GM19455 (cell line): ENCODE measurements around the gene DENND6A.
A peak's percentile ranks its signal among the peaks of the same experiment; 100 is the strongest.
"Not testable (repeated sequence)": the region's sequence is repeated elsewhere in the genome, so short reads cannot be mapped to it uniquely, and the experiment has no call there.

Experiments
- ATAC-seq: cut with Tn5 transposase; IDR thresholded peaks from one replicate; pipeline ENCODE4 v1.9.1; 2021; ENCODE audit not compliant: unreplicated experiment

The DENND6A gene

DNA sequence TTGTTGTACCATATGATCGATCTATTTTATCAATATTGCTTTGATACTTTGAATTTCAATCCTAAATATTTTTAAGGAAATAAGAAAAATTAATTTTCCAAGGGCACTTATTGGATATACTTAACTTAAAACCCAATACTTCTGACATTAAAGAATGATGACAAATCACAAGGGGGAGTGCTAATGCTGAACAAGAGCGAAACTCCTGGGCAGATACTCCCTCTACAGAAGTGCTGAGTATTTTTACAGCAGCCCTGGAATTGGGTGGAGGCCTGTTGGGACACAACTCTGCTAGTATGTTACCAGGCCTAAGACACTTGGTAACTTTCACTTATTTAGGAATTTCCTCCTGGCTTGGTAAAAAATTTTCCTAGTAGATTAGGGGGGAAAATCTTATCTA lies 46.2 kb downstream of the DENND6A start:
- ATAC-seq, result no peak

- no peak for ATAC-seq
These were observed 48.1 kb downstream of the DENND6A start for GRCh38 chr3:57644740-57645139.

DNA sequence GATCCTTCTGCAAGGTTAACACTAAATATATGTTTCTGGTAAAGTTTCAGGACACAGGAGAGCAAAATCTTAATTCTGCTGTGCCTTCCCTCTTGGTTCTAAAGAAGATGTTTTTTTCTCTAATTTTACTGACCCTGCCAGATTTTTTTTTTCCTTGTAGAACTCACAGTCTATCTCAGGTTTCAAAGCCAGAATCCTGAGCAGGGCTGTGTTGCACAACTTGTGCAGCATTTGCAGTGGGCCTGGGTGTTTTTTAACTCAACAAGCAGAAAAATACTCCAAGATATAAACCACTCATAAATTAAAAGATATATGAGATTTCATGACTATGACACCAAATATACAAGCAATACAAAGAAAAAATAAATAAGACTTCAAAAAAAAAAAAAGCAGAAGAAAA lies 55.5 kb downstream of the DENND6A start:
- no peak for ATAC-seq

DNA sequence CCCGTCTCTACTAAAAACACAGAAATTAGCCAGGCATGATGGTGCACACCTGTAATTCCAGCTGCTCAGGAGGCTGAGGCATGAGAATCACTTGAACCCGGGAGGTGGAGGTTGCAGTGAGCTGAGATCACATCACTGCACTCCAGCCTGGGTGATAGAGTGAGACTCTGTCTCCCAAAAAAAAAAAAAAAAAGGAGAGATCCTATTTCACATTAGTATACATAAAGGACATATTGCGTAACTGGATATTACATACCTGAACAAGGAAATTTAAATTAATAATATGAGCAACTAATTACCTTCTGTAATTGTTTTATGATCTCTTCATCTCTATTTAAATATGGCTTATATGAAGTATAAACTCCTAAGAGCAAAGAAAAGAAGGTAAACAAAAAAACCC lies 58.6 kb downstream of the DENND6A start:
- not testable (repeated sequence) for ATAC-seq

- ATAC-seq, result no peak
These were observed 64.9 kb downstream of the DENND6A start for GRCh38 chr3:57627976-57628375.

DNA sequence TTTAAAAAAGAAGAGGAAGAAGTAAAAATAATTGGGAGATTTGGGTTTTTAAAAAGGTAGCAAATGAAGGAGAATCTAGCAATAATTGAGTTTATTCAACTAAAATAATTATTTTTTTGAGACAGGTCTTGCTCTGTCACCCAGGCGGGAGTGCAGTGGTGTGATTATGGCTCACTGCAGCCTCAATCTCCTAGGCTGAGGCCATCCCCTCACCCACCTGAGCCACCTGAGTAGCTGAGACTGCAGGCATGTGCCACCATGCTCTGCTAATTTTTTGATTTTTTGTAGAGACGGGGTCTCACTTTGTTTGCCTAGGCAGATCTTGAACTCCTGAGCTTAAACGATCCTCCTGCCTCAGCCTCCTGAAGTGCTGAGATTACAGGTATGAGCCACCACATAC lies 68.1 kb downstream of the DENND6A start:
- ATAC-seq, result no peak

DNA sequence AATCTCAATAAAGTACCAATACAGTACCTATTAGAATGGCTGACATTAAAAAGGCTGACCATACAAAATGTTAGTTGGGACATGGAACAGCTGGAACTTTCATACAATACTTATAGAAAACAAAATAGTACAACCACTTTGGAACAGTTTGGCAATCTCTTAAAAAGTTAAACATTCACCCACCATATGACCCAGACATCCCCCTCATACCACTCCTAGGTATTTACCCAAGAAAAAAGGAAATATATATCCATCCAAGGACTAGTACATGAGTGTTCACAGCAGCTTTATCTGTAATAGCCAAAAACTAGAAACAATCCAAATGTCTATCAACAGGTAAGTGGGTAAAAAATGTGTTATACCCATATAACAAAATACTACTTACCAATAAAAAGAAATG lies 70.5 kb downstream of the DENND6A start:
- no peak for ATAC-seq

- no peak for ATAC-seq
These were observed 75.1 kb downstream of the DENND6A start for GRCh38 chr3:57617739-57618138.

DNA sequence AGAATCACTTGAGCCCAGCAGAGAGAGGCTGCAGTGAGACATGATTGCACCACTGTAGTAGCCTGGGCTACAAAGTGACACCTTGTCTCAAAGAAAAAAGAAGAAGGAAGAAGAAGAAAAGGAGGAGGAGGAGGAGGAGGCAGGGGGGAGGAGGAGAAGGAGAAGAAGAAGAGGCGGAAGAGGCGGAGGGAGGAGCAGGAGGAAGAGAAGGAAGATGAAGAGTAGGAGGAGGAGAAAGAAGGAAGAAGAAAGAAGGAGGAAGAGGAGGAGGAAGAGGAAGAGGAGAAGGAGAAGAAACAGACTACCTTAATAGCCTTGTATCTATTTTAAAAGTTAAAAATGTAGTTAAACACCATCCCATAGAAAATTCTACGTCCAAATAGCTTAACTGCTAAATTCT lies 76.6 kb downstream of the DENND6A start:
- no peak for ATAC-seq

GRCh38 chr3:57611870-57612269 lies 81.0 kb downstream of the DENND6A start:
- not testable (repeated sequence) for ATAC-seq

- ATAC-seq, result no peak
These were observed 87.2 kb downstream of the DENND6A start for GRCh38 chr3:57605683-57606082.

- no peak for ATAC-seq
These were observed 87.9 kb downstream of the DENND6A start for GRCh38 chr3:57604971-57605370.

DNA sequence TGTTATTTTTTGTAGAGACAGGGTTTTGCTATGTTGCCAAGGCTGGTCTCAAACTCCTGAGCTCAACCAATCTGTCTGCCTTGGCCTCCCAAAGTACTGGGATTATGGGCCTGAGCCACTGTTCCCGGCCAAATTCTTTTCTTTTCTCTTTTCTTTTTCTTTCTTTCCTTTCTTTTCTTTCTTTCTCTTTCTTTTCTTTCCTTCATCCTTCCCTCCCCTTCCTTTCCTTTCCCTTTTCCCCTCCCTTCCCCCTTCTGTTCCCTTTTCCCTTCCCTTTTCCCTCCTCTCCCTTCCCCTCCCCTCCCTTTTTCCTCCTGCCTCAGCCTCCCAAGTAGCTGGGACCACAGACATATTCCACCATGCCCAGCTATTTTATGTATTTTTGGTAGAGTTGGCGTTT lies 92.7 kb downstream of the DENND6A start:
- no peak for ATAC-seq

- no peak for ATAC-seq
These were observed 94.0 kb downstream of the DENND6A start for GRCh38 chr3:57598765-57599360.

DNA sequence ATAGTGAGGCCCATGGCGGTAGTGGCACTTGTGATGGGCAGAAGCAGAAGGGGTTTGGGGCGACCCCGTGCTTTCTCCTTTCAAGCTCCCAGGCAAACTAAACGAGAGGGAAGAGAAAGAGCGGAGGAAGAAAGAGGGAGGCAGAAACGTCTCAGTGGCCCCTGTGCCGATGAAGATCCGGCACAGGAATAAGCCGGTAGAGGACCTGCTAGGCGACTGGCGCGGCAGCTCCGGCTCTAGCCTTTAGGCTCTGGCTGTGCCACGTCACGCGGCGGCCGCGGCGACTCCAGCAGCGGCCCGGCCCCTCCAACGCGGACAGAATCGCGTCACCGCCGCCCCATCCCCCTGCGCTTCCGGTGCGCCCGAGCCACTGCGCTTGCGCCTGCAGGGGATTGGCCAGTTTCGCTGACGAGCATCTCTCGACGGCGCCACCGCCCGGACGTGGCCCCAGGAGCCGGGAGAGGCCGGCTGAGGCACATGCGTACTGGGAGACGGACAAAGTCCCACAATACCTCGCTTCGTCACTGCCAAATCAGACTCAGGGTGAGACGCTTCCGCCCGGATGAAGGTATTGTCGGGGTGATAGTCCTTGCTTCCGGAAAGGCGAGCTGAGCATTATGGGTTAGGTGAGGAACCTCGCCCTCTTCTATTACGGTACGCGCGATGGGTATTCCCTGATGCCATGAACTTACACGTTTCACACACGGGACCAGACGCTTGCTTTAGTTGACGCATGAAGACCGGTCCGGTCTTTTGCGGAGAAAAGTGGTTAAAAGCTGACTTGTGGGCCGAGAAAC lies 95.6 kb downstream of the DENND6A start, which contains the start of gene ARF4:
Gene ARF4 (minus strand): TSS at position 218 of the 797 bp plus-strand sequence. CDS start 204 bp downstream, at position 14.
- peak; percentile 94 for ATAC-seq

DNA sequence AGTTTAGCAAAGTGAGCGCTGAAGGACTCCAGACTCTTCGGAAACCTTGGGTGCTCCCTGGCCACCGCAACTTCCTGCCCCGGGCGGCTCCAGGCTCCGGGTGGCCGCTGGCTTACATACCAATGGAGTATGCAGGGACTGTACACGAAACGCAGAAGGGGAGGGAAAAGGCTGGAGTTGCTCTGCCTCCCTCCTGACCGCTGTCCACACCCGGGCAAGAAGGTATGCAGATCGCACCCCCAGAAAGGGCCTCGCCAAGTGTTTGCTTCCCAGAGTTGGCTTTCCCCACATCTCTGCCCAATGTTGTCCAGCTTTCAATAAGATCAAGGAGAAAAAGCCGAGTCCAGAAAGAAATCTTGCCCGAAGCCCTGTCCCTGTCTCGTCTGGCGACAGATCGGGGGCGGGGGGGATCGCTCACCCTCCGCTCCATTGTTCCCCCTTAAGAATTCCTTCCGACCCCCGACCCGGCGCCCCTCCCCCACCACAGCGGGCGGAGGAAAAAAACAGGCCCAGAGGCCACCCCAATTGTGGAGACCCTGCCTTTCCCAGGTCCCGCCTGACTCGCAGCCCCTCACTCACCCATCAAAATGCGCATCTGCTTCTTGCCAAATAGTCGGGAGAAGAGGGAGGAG lies 96.3 kb downstream of the DENND6A start:
- no peak for ATAC-seq

DNA sequence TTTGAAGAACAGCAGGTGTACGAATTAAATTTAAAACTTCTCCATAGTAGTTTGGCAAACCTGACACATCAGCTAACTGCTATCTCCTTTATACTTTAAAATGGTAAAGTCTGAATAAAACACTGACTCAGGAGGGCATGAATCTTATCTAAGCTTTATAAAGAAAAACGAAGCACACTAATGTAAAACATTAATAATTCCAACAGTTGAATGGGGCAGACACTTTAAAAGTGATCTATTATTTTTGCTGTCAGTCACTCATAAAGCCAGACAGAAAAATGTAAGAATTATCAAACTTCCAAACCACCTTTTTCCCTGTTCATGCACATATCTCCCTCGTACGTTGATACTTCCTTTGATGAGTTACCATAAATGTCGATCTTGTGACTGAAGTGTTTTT lies 98.3 kb downstream of the DENND6A start:
- no peak for ATAC-seq

- no peak for ATAC-seq
These were observed 98.7 kb downstream of the DENND6A start for GRCh38 chr3:57594144-57594543.

DNA sequence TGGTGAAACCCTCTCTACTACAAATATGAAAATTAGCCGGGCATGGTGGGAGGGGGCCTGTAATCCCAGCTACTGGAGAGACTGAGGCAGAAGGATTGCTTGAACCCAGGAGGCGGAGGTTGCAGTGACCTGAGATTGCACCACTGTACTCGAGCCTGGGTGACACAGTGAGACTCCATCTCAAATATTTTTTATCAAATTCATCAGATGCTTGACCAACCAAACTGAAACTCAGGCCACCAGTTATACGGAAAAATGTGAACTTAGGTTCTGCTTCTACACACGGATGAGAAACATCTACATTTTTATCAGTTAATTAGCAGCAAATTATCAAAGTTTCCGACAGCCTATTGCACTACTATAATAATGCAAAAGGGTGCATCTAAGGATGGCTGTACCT lies 100.6 kb downstream of the DENND6A start:
- no peak for ATAC-seq

- ATAC-seq, result no peak
These were observed 105.0 kb downstream of the DENND6A start for GRCh38 chr3:57587905-57588304.

DNA sequence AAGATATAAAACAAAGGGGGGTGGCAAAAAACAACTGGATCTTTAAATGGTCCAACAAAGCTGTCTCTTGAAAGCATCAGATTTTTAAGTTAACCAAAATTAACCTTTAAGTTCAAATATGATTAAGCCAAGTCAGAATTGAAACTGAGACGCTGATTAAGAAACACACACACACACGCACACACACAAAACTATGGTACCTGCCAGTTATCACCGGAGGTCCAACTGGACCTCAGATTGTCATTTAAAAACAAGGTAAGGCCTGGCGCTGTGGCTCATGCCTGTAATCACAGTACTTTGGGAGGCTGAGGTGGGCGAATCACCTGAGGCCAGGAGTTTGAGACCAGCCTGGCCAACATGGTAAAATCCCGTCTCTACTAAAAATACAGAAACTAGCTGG lies 106.1 kb downstream of the DENND6A start:
- ATAC-seq, result no peak

DNA sequence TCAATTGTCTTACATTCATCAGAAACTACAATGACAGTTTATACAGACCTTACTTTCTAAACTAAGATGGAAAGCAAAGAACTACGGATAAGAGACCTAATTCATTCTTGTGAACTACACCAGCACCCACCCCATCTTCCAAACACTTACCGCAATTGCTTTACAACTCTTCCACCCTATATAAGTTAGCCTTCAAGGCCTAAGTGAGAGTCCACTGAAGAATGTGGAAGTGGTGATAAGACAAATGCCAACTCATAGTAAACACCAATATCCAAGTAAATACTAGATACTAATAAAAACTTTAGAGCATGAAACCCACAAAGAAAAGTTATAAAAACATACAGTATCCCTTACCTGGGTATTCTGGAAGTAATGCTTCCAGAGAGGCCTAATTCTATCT lies 109.3 kb downstream of the DENND6A start:
- no peak for ATAC-seq
